SK-N-SH (cell line): Measurements from ENCODE around the gene AFAP1. TPM values are rescaled to one million over a fixed set of nuclear protein-coding genes. Genes with fewer than 3 reads are reported as not detected.

Source experiments
- CTCF ChIA-PET: fragments of 300-600, 350-600 bp; formaldehyde crosslinking; extraction: SDS; loops from one replicate; lab custom pipeline; 2021; lab: Yijun Ruan, JAX
- POLR2A ChIA-PET: fragments of 350-600 bp; sonication (Branson Sonifier 250); formaldehyde crosslinking; extraction: SDS; loops from one replicate; lab custom pipeline; 2020; ENCODE audit warnings: antibody characterized with exemption, inconsistent platforms; lab: Yijun Ruan, JAX
- DNase-seq: peaks from one replicate; pipeline ENCODE4 v3.0.0; 2012
- H2AFZ ChIP-seq: fragments of 200-600 bp; sonication (generic); 2 replicates; pipeline ENCODE4 v1.8.1; 2016; ENCODE audit warnings: antibody characterized with exemption, mild to moderate bottlenecking, low read depth
- H3F3A ChIP-seq: fragments of 200-600 bp; sonication (generic); replicated peaks from 2 replicates; pipeline ENCODE3; 2016; ENCODE audit warnings: antibody characterized with exemption, mild to moderate bottlenecking; ENCODE audit not compliant: insufficient read depth
- H3K27ac ChIP-seq, 2 experiments: fragments of 200-500 bp in 1 of 2; fragments of 200-600 bp in 1 of 2; sonication (Bioruptor generic) in 1 of 2; sonication (generic), shearing (Covaris generic) in 1 of 2; 2 replicates each; pipeline versions ENCODE4 v1.5.1 to v1.6.1; 2014 to 2016; ENCODE audit warnings: low read depth in 2 of 2, inconsistent platforms in 1 of 2, low read length in 1 of 2, mild to moderate bottlenecking in 1 of 2, mixed read lengths in 1 of 2
- H3K27me3 ChIP-seq: fragments of 200-600 bp; sonication (generic), shearing (Covaris generic); 2 replicates; pipeline ENCODE4 v1.6.1; 2016; ENCODE audit warnings: mixed run types; ENCODE audit not compliant: insufficient read depth
- H3K36me3 ChIP-seq, 2 experiments: fragments of 200-500 bp in 1 of 2; fragments of 200-600 bp in 1 of 2; sonication (Bioruptor generic) in 1 of 2; sonication (generic) in 1 of 2; replicated peaks in 1 of 2; 2 replicates each; pipeline versions ENCODE3 to v1.5.1; 2014 to 2016; ENCODE audit warnings: low read length in 1 of 2, mild to moderate bottlenecking in 1 of 2; ENCODE audit not compliant: insufficient read depth in 2 of 2, control insufficient read depth in 1 of 2
- H3K4me1 ChIP-seq, 2 experiments: fragments of 200-500 bp in 1 of 2; fragments of 200-600 bp in 1 of 2; sonication (Bioruptor generic) in 1 of 2; sonication (generic), shearing (Covaris generic) in 1 of 2; 2 replicates each; pipeline versions ENCODE4 v1.5.1 to v1.6.1; 2014 to 2016; ENCODE audit warnings: low read depth in 1 of 2, low read length in 1 of 2, mixed run types in 1 of 2; ENCODE audit not compliant: insufficient read depth in 2 of 2, control insufficient read depth in 1 of 2
- H3K4me2 ChIP-seq: fragments of 200-600 bp; sonication (generic), shearing (Covaris generic); 2 replicates; pipeline ENCODE4 v1.6.1; 2017; ENCODE audit warnings: mixed run types
- H3K4me3 ChIP-seq, 2 experiments: fragments of 200-500 bp in 1 of 2; fragments of 200-600 bp in 1 of 2; sonication (Bioruptor generic) in 1 of 2; sonication (generic), shearing (Covaris generic) in 1 of 2; 2 replicates each; pipeline versions ENCODE4 v1.5.1 to v1.8.1; 2014 to 2016; ENCODE audit warnings: low read depth in 2 of 2, inconsistent platforms in 1 of 2, low read length in 1 of 2, mild to moderate bottlenecking in 1 of 2, mixed read lengths in 1 of 2, moderate library complexity in 1 of 2
- H3K79me2 ChIP-seq: fragments of 200-600 bp; sonication (generic); 2 replicates; pipeline ENCODE4 v1.8.1; 2017; ENCODE audit warnings: mild to moderate bottlenecking; ENCODE audit not compliant: insufficient read depth
- H3K9ac ChIP-seq: fragments of 200-600 bp; sonication (generic); 2 replicates; pipeline ENCODE4 v1.6.1; 2017; ENCODE audit warnings: mixed run types
- H3K9me2 ChIP-seq: fragments of 200-600 bp; sonication (generic); 2 replicates; pipeline ENCODE4 v1.6.1; 2017; ENCODE audit warnings: mixed run types
- H3K9me3 ChIP-seq: fragments of 200-600 bp; sonication (generic); 2 replicates; pipeline ENCODE4 v1.6.1; 2017; ENCODE audit warnings: mixed run types, mild to moderate bottlenecking, moderate library complexity
- H4K20me1 ChIP-seq: fragments of 200-600 bp; sonication (generic); 2 replicates; pipeline ENCODE4 v1.6.1; 2017; ENCODE audit warnings: mild to moderate bottlenecking, mixed run types; ENCODE audit not compliant: insufficient read depth
- CHD2 ChIP-seq: fragments of 150-350 bp; IDR thresholded peaks from 2 replicates; pipeline ENCODE4 v1.6.1; 2018; ENCODE audit warnings: low read length; ENCODE audit not compliant: partially characterized antibody
- CTCF ChIP-seq: fragments of 200-600 bp; sonication (generic); IDR thresholded peaks from 2 replicates; pipeline ENCODE4 v1.6.1; 2017; ENCODE audit warnings: antibody characterized with exemption, mild to moderate bottlenecking, moderate library complexity
- EP300 ChIP-seq, 2 experiments: IDR thresholded peaks; 2 replicates each; pipeline versions ENCODE4 v1.4.0 to v1.6.1; 2012; ENCODE audit warnings: borderline replicate concordance in 1 of 2, low read depth in 1 of 2, low read length in 1 of 2
- FOSL2 ChIP-seq: IDR thresholded peaks from 2 replicates; pipeline ENCODE4 v1.4.0; 2012; ENCODE audit warnings: low read depth, mild to moderate bottlenecking, moderate library complexity, borderline replicate concordance
- FOXM1 ChIP-seq: IDR thresholded peaks from 2 replicates; pipeline ENCODE4 v1.4.0; 2012; ENCODE audit warnings: low read depth, mild to moderate bottlenecking
- IRF3 ChIP-seq: fragments of 150-350 bp; IDR thresholded peaks from 2 replicates; pipeline ENCODE4 v1.6.1; 2016; ENCODE audit warnings: mild to moderate bottlenecking, low read depth, low read length
- MAX ChIP-seq: IDR thresholded peaks from 2 replicates; pipeline ENCODE4 v1.4.0; 2012; ENCODE audit warnings: low read depth
- MEF2A ChIP-seq: IDR thresholded peaks from 2 replicates; pipeline ENCODE4 v1.4.0; 2012; ENCODE audit warnings: low read depth, borderline replicate concordance
- MXI1 ChIP-seq: IDR thresholded peaks from 2 replicates; pipeline ENCODE4 v1.6.1; 2012; ENCODE audit warnings: mild to moderate bottlenecking, low read depth, low read length, improper control_type of control experiment
- PBX3 ChIP-seq: IDR thresholded peaks from 2 replicates; pipeline ENCODE4; 2012
- POLR2AphosphoS5 ChIP-seq: IDR thresholded peaks from 2 replicates; pipeline ENCODE4 v1.6.1; 2012; ENCODE audit warnings: low read depth, low read length
- RCOR1 ChIP-seq: fragments of 150-350 bp; IDR thresholded peaks from 2 replicates; pipeline ENCODE4 v1.6.1; 2017; ENCODE audit warnings: antibody characterized with exemption, low read length
- REST ChIP-seq: IDR thresholded peaks from 2 replicates; pipeline ENCODE4 v1.6.1; 2012; ENCODE audit warnings: mild to moderate bottlenecking, low read depth, low read length, moderate library complexity
- RFX5 ChIP-seq: IDR thresholded peaks from 2 replicates; pipeline ENCODE4 v1.6.1; 2012; ENCODE audit warnings: mild to moderate bottlenecking, improper control_type of control experiment, low read length
- SIN3A ChIP-seq: IDR thresholded peaks from 2 replicates; pipeline ENCODE4 v1.6.1; 2012; ENCODE audit warnings: low read depth, mild to moderate bottlenecking, low read length, moderate library complexity, borderline replicate concordance
- SMC3 ChIP-seq: IDR thresholded peaks from 2 replicates; pipeline ENCODE4 v1.6.1; 2012; ENCODE audit warnings: low read depth, low read length, improper control_type of control experiment
- TAF1 ChIP-seq: IDR thresholded peaks from 2 replicates; pipeline ENCODE4 v1.6.1; 2012; ENCODE audit warnings: low read depth, mild to moderate bottlenecking, low read length, moderate library complexity, borderline replicate concordance
- YY1 ChIP-seq: IDR thresholded peaks from 2 replicates; pipeline ENCODE4 v1.4.0; 2012; ENCODE audit warnings: low read depth, mild to moderate bottlenecking
- ZBTB33 ChIP-seq: IDR thresholded peaks from 2 replicates; pipeline ENCODE4 v1.4.0; 2012; ENCODE audit warnings: low read depth, borderline replicate concordance
- WGBS: methylation state at CpG from one replicate; pipeline ENCODE4 v1.1.6; 2017; ENCODE audit warnings: low lambda C conversion rate; 5-methylcytosine and 5-hydroxymethylcytosine counted together
- polyA plus RNA-seq, 3 experiments: library from polyadenylated mRNA; depleted of rRNA; stranded (reverse); fragments of >200 nt; gene quantifications; 2 replicates each; pipeline ENCODE4 v1.2.3, GENCODE V29; 2012

The AFAP1 gene
- polyA plus RNA-seq, 1 of the 3 experiments (the other 2 are of a cell fraction): 67.9 TPM

GRCh38 chr4:7725951-7726350 is 213.7 kb downstream of the AFAP1 start (continued):
- TF ChIP-seq YY1 (0 out of 2 replicates have a peak, but pooled peaks have one; percentile 22), RCOR1 (no peak), CTCF (no peak), CHD2 (no peak), ZBTB33 (no peak), MAX (0 out of 2 replicates have a peak, but pooled peaks have one; percentile 52), IRF3 (no peak), MXI1 (no peak), SIN3A (no peak), FOSL2 (peak; percentile 73), MEF2A (no peak)

- ChIA-PET CTCF (no interaction called here), POLR2A (no interaction called here)
- Histone ChIP-seq H3F3A (peaks cover 6% of the 10 kb centered on the region), H3K4me3 (no peak overlapping the region), H3K9me2 (no peaks in the 10 kb centered on the region), H3K4me2 (no peak overlapping the region), H3K4me1 (no peaks in the 10 kb centered on the region; a peak in 1 of 4 replicates), H3K27ac (no peak overlapping the region), H3K9ac (no peak overlapping the region), H3K27me3 (no peaks in the 10 kb centered on the region), H4K20me1 (no peaks in the 10 kb centered on the region), H3K9me3 (no peaks in the 10 kb centered on the region), H2AFZ (no peak overlapping the region), H3K36me3 (no peaks in the 10 kb centered on the region), H3K79me2 (no peaks in the 10 kb centered on the region)
- DNase-seq: no peak
- 95% methylated on average over 3 of the region's 16 CpGs for WGBS
- TF ChIP-seq SMC3 (no peak), FOSL2 (no peak), REST (no peak), TAF1 (no peak), FOXM1 (no peak), YY1 (no peak), POLR2AphosphoS5 (no peak), CTCF (no peak), EP300 (IDR thresholded peaks at IDR 0.05; ENCODE audit: borderline replicate concordance in 1 of 2, low read depth in 1 of 2, low read length in 1 of 2) (no peak), PBX3 (no peak), RFX5 (no peak)
These were observed 216.0 kb downstream of the AFAP1 start for GRCh38 chr4:7723625-7724024.
